HepG2 (cell line): ENCODE measurements around the gene KARS1. TPM values are rescaled to one million over a fixed set of nuclear protein-coding genes. Genes with fewer than 3 reads are reported as not detected.

Experiments
- ARHGAP35 ChIP-seq: sonication (generic); formaldehyde crosslinking; IDR thresholded peaks from 2 replicates; pipeline ENCODE4 v1.9.0; 2022; ENCODE audit warnings: mild to moderate bottlenecking, inconsistent platforms, moderate library complexity, missing genetic modification reagents, borderline replicate concordance
- FIP1L1 ChIP-seq: fragments of 200-400 bp; formaldehyde crosslinking; IDR thresholded peaks from 2 replicates; pipeline ENCODE4 v1.6.1; 2018; ENCODE audit warnings: low read depth, mild to moderate bottlenecking, low read length, moderate library complexity, borderline replicate concordance; ENCODE audit not compliant: insufficient read depth
- FOXK1 ChIP-seq: sonication (generic); formaldehyde crosslinking; IDR thresholded peaks from 2 replicates; pipeline ENCODE4 v1.4.0; 2020; ENCODE audit warnings: low read depth, missing genetic modification reagents, borderline replicate concordance
- FOXO1 ChIP-seq: sonication (generic); formaldehyde crosslinking; IDR thresholded peaks from 2 replicates; pipeline ENCODE4 v1.4.0; 2020; ENCODE audit warnings: missing genetic modification reagents
- GATAD1 ChIP-seq: IDR thresholded peaks from 2 replicates; pipeline ENCODE4 v1.6.1; 2016; ENCODE audit warnings: missing genetic modification reagents, missing compliant biosample characterization
- HDAC1 ChIP-seq: sonication (generic); formaldehyde crosslinking; IDR thresholded peaks from 2 replicates; pipeline ENCODE4 v1.5.1; 2020; ENCODE audit warnings: mild to moderate bottlenecking, missing genetic modification reagents
- MYC ChIP-seq: sonication (generic); formaldehyde crosslinking; IDR thresholded peaks from 2 replicates; pipeline ENCODE4 v1.9.0; 2021; ENCODE audit warnings: missing genetic modification reagents, borderline replicate concordance
- SALL1 ChIP-seq: sonication (generic); formaldehyde crosslinking; IDR thresholded peaks from 2 replicates; pipeline ENCODE4 v1.8.0; 2022; ENCODE audit warnings: mild to moderate bottlenecking, missing genetic modification reagents
- TCF7 ChIP-seq: sonication (generic); IDR thresholded peaks from 2 replicates; pipeline ENCODE4 v1.6.1; 2016; ENCODE audit warnings: antibody characterized with exemption, low read depth
- WIZ ChIP-seq: sonication (generic); formaldehyde crosslinking; IDR thresholded peaks from 2 replicates; pipeline ENCODE4 v1.5.1; 2020; ENCODE audit warnings: mild to moderate bottlenecking, missing genetic modification reagents
- ZEB1 ChIP-seq: IDR thresholded peaks from 2 replicates; pipeline ENCODE4 v1.6.1; 2012; ENCODE audit warnings: mild to moderate bottlenecking, low read depth, inconsistent platforms; ENCODE audit not compliant: insufficient replicate concordance
- ZIK1 ChIP-seq: sonication (generic); formaldehyde crosslinking; IDR thresholded peaks from 2 replicates; pipeline ENCODE4 v1.5.0; 2020; ENCODE audit warnings: mild to moderate bottlenecking, low read depth, missing genetic modification reagents, borderline replicate concordance
- ZNF234 ChIP-seq: sonication (generic); formaldehyde crosslinking; conservative IDR thresholded peaks from 2 replicates; pipeline ENCODE4 v1.5.1; 2020; ENCODE audit warnings: mild to moderate bottlenecking, missing genetic modification reagents
- ZNF557 ChIP-seq: sonication (generic); formaldehyde crosslinking; IDR thresholded peaks from 2 replicates; pipeline ENCODE4 v1.4.0; 2020; ENCODE audit warnings: missing genetic modification reagents
- ZNF674 ChIP-seq: sonication (generic); formaldehyde crosslinking; IDR thresholded peaks from 2 replicates; pipeline ENCODE4 v1.5.0; 2020; ENCODE audit warnings: low read depth, mild to moderate bottlenecking, missing genetic modification reagents
- ZNF766 ChIP-seq: sonication (generic); formaldehyde crosslinking; IDR thresholded peaks from 2 replicates; pipeline ENCODE4 v1.5.0; 2020; ENCODE audit warnings: missing genetic modification reagents, borderline replicate concordance
- polyA plus RNA-seq, 8 experiments: library from polyadenylated mRNA; depleted of rRNA in 3 of 8; stranded (reverse) in 7 of 8; unstranded in 1 of 8; fragments of >200 nt; fragmentation: Illumina TruSeq in 4 of 8; extraction: Trizol in 4 of 8; gene quantifications; 2 replicates each; pipeline versions ENCODE4 v1.2.1 to v1.2.3, GENCODE V29; 2011 to 2016; ENCODE audit warnings: low read depth in 4 of 8, missing spikeins in 1 of 8, mixed read lengths in 1 of 8; ENCODE audit not compliant: insufficient read depth in 1 of 8
- total RNA-seq, 5 experiments: library from RNA; depleted of rRNA; stranded (reverse); fragments of >200 nt; fragmentation: Illumina TruSeq; extraction: Trizol; gene quantifications; 2 replicates each; pipeline ENCODE4 v1.2.3, GENCODE V29; 2016; ENCODE audit warnings: low read depth in 1 of 5
- TF ChIP-seq, protein P1 (sequence below): IDR thresholded peaks from 2 replicates; pipeline ENCODE4 v1.6.1; 2016
- TF ChIP-seq, protein P2 (sequence below): IDR thresholded peaks from 2 replicates; pipeline ENCODE4 v1.4.0; 2020; ENCODE audit warnings: mild to moderate bottlenecking, missing genetic modification reagents
- TF ChIP-seq, protein P3 (sequence below): sonication (generic); formaldehyde crosslinking; conservative IDR thresholded peaks from 2 replicates; pipeline ENCODE4 v1.8.0; 2022; ENCODE audit warnings: mild to moderate bottlenecking, moderate library complexity, missing genetic modification reagents

The KARS1 gene
- total and polyA plus RNA-seq, 2 of the 13 experiments (the other 11 are each of a cell fraction or from before 2014, with no cell fraction given): 141 to 276 TPM

DNA sequence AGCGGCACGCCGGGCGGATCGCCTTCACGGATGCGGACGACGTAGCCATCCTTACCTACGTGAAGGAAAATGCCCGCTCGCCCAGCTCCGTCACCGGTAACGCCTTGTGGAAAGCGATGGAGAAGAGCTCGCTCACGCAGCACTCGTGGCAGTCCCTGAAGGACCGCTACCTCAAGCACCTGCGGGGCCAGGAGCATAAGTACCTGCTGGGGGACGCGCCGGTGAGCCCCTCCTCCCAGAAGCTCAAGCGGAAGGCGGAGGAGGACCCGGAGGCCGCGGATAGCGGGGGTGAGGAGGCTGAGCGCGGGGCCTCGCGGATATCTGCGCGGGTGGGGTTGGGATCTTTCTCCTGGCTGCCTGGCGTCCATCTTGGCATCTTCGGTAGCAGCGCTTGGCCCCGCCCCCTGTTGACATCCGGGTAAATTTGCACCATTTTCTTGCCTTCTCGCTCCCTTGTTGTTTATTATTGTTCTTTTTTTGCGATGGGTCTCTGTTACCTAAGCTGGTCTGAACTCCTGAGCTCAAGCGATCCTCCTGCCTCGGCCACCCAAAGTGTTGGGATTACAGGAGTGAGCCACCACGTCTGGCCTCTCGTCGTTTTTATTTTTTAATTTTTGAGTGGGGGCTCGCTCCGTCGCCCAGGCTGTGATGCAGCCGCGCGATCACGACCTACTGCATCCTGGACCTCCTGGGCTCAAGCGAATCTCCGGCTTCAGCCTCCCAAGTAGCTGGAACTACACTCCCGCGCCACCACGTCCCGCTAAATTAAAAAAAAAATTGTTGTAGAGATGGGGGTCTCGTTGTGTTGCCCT, 1.0 kb upstream of the KARS1 start (continued):
- TF ChIP-seq, protein P1, sequence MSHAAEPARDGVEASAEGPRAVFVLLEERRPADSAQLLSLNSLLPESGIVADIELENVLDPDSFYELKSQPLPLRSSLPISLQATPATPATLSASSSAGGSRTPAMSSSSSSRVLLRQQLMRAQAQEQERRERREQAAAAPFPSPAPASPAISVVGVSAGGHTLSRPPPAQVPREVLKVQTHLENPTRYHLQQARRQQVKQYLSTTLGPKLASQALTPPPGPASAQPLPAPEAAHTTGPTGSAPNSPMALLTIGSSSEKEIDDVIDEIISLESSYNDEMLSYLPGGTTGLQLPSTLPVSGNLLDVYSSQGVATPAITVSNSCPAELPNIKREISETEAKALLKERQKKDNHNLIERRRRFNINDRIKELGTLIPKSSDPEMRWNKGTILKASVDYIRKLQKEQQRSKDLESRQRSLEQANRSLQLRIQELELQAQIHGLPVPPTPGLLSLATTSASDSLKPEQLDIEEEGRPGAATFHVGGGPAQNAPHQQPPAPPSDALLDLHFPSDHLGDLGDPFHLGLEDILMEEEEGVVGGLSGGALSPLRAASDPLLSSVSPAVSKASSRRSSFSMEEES (CRISPR knock-in tag): 0 out of 2 replicates have a peak, but pooled peaks have one; percentile 39
- TF ChIP-seq HDAC1 (0 out of 2 replicates have a peak, but pooled peaks have one; percentile 21), ZNF674 (CRISPR knock-in tag) (no peak), GATAD1 (CRISPR knock-in tag) (peak; percentile 73; the same call in 1 of the 2 replicates), SALL1 (CRISPR knock-in tag) (peak; percentile 33; the same call in 1 of the 2 replicates), TCF7 (no peak), ZNF766 (CRISPR knock-in tag) (no peak), MYC (peak; percentile 32; the same call in 1 of the 2 replicates), ZNF557 (CRISPR knock-in tag) (0 out of 2 replicates have a peak, but pooled peaks have one; percentile 16), FOXK1 (peak; percentile 95; the same call in 1 of the 2 replicates), ZNF234 (0 out of 2 replicates have a peak, but pooled peaks have one; percentile 10), WIZ (CRISPR knock-in tag) (0 out of 2 replicates have a peak, but pooled peaks have one; percentile 78), FOXO1 (CRISPR knock-in tag) (0 out of 2 replicates have a peak, but pooled peaks have one; percentile 7), FIP1L1 (no peak), ARHGAP35 (CRISPR knock-in tag) (peak; percentile 21; the same call in 1 of the 2 replicates), ZEB1 (no peak), ZIK1 (peak; percentile 82; the same call in 1 of the 2 replicates)
- TF ChIP-seq, protein P2, sequence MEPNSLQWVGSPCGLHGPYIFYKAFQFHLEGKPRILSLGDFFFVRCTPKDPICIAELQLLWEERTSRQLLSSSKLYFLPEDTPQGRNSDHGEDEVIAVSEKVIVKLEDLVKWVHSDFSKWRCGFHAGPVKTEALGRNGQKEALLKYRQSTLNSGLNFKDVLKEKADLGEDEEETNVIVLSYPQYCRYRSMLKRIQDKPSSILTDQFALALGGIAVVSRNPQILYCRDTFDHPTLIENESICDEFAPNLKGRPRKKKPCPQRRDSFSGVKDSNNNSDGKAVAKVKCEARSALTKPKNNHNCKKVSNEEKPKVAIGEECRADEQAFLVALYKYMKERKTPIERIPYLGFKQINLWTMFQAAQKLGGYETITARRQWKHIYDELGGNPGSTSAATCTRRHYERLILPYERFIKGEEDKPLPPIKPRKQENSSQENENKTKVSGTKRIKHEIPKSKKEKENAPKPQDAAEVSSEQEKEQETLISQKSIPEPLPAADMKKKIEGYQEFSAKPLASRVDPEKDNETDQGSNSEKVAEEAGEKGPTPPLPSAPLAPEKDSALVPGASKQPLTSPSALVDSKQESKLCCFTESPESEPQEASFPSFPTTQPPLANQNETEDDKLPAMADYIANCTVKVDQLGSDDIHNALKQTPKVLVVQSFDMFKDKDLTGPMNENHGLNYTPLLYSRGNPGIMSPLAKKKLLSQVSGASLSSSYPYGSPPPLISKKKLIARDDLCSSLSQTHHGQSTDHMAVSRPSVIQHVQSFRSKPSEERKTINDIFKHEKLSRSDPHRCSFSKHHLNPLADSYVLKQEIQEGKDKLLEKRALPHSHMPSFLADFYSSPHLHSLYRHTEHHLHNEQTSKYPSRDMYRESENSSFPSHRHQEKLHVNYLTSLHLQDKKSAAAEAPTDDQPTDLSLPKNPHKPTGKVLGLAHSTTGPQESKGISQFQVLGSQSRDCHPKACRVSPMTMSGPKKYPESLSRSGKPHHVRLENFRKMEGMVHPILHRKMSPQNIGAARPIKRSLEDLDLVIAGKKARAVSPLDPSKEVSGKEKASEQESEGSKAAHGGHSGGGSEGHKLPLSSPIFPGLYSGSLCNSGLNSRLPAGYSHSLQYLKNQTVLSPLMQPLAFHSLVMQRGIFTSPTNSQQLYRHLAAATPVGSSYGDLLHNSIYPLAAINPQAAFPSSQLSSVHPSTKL (CRISPR knock-in tag): 0 out of 2 replicates have a peak, but pooled peaks have one; percentile 7
- TF ChIP-seq, protein P3, sequence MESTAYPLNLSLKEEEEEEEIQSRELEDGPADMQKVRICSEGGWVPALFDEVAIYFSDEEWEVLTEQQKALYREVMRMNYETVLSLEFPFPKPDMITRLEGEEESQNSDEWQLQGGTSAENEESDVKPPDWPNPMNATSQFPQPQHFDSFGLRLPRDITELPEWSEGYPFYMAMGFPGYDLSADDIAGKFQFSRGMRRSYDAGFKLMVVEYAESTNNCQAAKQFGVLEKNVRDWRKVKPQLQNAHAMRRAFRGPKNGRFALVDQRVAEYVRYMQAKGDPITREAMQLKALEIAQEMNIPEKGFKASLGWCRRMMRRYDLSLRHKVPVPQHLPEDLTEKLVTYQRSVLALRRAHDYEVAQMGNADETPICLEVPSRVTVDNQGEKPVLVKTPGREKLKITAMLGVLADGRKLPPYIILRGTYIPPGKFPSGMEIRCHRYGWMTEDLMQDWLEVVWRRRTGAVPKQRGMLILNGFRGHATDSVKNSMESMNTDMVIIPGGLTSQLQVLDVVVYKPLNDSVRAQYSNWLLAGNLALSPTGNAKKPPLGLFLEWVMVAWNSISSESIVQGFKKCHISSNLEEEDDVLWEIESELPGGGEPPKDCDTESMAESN: peak; percentile 45; the same call in 1 of the 2 replicates
